Body of pancreas (tissue), 4 donors: ENCODE results near the gene SLC36A1. TPM values are rescaled to one million over a fixed set of nuclear protein-coding genes. Genes with fewer than 3 reads are reported as not detected.

Source experiments
- ATAC-seq: fragments of 150-250 bp; one replicate; pipeline ENCODE4 v1.9.1; 2016
- DNase-seq, 4 donors: peaks; one replicate each; pipeline ENCODE4 v3.0.0-alpha.2; 2019
- H3K27ac ChIP-seq, 4 donors: fragments of 200-600 bp; sonication (generic); 1 replicate in 3 of 4; 2 replicates in 1 of 4; pipeline versions ENCODE4 v1.5.1 to v1.6.1; 2016 to 2019; ENCODE audit warnings: mild to moderate bottlenecking in 1 of 4, mixed read lengths in 1 of 4, moderate library complexity in 1 of 4
- H3K27me3 ChIP-seq, 2 donors: fragments of 200-600 bp; sonication (generic); one replicate each; pipeline ENCODE4 v1.6.0; 2016; ENCODE audit warnings: mild to moderate bottlenecking in 1 of 2
- H3K36me3 ChIP-seq, 2 donors: fragments of 200-600 bp; sonication (generic); replicated peaks in 1 of 2; 2 replicates each; pipeline ENCODE4 v1.5.1; 2016; ENCODE audit warnings: low read depth in 2 of 2; ENCODE audit not compliant: insufficient read depth in 1 of 2
- H3K4me1 ChIP-seq: fragments of 200-600 bp; sonication (generic); one replicate; pipeline ENCODE4 v1.6.0; 2016
- H3K4me3 ChIP-seq, 2 donors: fragments of 200-600 bp; sonication (generic); 1 replicate in 1 of 2; 2 replicates in 1 of 2; pipeline ENCODE4 v1.5.1; 2016 to 2019
- H3K9me3 ChIP-seq, 3 donors: fragments of 200-600 bp; sonication (generic); 1 replicate in 2 of 3; 2 replicates in 1 of 3; pipeline ENCODE4 v1.5.1; 2016
- POLR2A ChIP-seq, 3 donors: fragments of 450-650 bp; IDR thresholded peaks; one replicate each; pipeline ENCODE4 v1.6.1; 2016; ENCODE audit warnings: antibody characterized with exemption in 3 of 3, mild to moderate bottlenecking in 2 of 3
- WGBS, 2 donors: methylation state at CpG; one replicate each; pipeline ENCODE4 v1.1.5; 2017; 5-methylcytosine and 5-hydroxymethylcytosine counted together
- intact Hi-C: fragments of 100-400 bp; cut with DNase I; formaldehyde crosslinking; loops from one replicate; pipeline ENCODE4 v1.15.1; 2023
- total RNA-seq, 2 donors: library from RNA; depleted of rRNA; stranded (reverse); fragments of >200 nt; gene quantifications; one replicate each; pipeline ENCODE4 v1.1.0, GENCODE V29; 2016
- TF ChIP-seq, protein P1 (sequence below), 7 experiments: fragments of 450-650 bp in 4 of 7; fragments of 200-600 bp in 3 of 7; sonication (generic) in 3 of 7; IDR thresholded peaks; one replicate each; pipeline ENCODE4 v1.5.1; 2016 to 2019; ENCODE audit warnings: antibody characterized with exemption in 7 of 7

SLC36A1 gene
- total RNA-seq, 2 donors from 2014 or later = 6.5 to 12.5 TPM

DNA sequence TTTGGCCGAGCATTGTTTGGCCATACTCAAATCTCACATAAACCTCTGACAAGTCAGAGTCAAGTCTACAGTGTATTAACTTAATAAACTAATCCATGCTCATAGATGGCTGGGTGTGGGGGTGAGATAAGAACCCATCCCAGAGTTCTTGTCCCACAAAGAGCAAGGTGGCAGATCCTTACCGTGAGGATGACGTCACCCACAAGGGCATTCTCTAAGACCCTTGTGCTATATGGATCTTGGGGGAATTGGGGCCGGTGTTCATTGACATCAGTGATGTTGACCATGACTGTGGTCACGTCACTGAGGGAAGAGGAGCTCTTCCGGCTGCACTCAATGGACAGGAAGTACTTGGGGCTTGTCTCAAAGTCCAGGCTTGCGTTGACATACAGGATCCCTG is 81.6 kb downstream of the SLC36A1 start:
- Histone ChIP-seq H3K27ac (no peak overlapping the region), H3K36me3 (no peaks in the 10 kb centered on the region), H3K4me1 (no peaks in the 10 kb centered on the region), H3K27me3 (no peaks in the 10 kb centered on the region), H3K4me3 (no peak overlapping the region), H3K9me3 (no peaks in the 10 kb centered on the region)
- intact Hi-C loops = no loop called here
- ATAC-seq (no peak), DNase-seq (no peak)
- WGBS, 2 donors = 82% methylated on average over 7 of the region's 7 CpGs
- TF ChIP-seq POLR2A (IDR thresholded peaks at IDR 0.05) = no peak
- TF ChIP-seq, protein P1, sequence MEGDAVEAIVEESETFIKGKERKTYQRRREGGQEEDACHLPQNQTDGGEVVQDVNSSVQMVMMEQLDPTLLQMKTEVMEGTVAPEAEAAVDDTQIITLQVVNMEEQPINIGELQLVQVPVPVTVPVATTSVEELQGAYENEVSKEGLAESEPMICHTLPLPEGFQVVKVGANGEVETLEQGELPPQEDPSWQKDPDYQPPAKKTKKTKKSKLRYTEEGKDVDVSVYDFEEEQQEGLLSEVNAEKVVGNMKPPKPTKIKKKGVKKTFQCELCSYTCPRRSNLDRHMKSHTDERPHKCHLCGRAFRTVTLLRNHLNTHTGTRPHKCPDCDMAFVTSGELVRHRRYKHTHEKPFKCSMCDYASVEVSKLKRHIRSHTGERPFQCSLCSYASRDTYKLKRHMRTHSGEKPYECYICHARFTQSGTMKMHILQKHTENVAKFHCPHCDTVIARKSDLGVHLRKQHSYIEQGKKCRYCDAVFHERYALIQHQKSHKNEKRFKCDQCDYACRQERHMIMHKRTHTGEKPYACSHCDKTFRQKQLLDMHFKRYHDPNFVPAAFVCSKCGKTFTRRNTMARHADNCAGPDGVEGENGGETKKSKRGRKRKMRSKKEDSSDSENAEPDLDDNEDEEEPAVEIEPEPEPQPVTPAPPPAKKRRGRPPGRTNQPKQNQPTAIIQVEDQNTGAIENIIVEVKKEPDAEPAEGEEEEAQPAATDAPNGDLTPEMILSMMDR (IDR thresholded peaks at IDR 0.05) = no peak

DNA sequence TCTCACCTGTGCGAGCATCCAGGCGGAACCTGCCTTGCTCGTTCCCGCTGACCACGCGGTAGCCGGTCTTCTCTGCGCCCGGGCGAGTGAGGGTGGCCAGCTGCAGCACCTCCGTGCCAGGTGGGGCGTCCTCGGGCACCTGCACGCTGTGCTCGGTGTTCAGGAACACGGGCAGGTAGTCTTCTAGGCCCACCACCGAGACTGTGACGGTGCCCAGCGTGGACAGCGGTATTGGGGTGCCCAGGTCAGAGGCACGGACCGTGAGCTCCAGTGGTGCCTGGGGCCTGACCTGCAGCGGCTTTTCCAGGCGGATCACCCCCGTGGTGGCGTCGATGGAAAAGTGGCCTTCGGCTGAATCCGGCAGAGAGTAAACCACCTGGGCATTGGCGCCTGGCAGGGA is 84.2 kb downstream of the SLC36A1 start:
- Histone ChIP-seq H3K4me3 (no peak overlapping the region), H3K9me3 (no peaks in the 10 kb centered on the region), H3K36me3 (no peaks in the 10 kb centered on the region), H3K27ac (no peak overlapping the region), H3K4me1 (no peaks in the 10 kb centered on the region), H3K27me3 (no peaks in the 10 kb centered on the region)
- TF ChIP-seq, protein P1 (IDR thresholded peaks at IDR 0.05) = no peak
- no peak for TF ChIP-seq POLR2A (IDR thresholded peaks at IDR 0.05)
- ATAC-seq = no peak
- intact Hi-C loops = no loop called here
- DNase-seq = no peak
- 86 to 89% methylated on average over 17 to 19 of the region's 30 CpGs for WGBS, 2 donors

DNA sequence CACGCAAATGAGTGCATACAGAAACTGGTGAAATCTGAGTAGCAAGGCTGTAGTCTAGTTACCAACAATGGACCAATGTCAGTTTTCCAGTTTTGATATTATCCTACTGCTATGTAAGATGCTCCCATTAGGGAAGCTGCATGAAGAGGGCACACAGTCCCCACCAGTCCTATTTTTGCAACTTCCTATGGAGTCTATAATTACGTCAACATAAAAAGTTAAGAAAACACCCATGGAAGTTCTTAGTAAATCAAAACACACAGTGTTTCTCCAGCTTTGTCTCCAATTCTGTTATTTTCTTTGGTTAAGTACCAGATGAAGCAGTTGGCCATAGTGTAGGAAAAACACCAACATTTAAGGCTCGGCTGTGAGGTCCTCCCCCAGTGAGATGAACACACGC is 85.0 kb downstream of the SLC36A1 start:
- Histone ChIP-seq H3K9me3 (no peaks in the 10 kb centered on the region), H3K4me3 (no peak overlapping the region), H3K27me3 (no peaks in the 10 kb centered on the region), H3K36me3 (no peaks in the 10 kb centered on the region), H3K4me1 (no peaks in the 10 kb centered on the region), H3K27ac (no peak overlapping the region)
- ATAC-seq = no peak
- 76 to 88% methylated on average over 4 of the region's 4 CpGs for WGBS, 2 donors
- intact Hi-C loops = no loop called here
- TF ChIP-seq POLR2A (IDR thresholded peaks at IDR 0.05) = no peak
- TF ChIP-seq, protein P1 (IDR thresholded peaks at IDR 0.05) = no peak
- DNase-seq = no peak

DNA sequence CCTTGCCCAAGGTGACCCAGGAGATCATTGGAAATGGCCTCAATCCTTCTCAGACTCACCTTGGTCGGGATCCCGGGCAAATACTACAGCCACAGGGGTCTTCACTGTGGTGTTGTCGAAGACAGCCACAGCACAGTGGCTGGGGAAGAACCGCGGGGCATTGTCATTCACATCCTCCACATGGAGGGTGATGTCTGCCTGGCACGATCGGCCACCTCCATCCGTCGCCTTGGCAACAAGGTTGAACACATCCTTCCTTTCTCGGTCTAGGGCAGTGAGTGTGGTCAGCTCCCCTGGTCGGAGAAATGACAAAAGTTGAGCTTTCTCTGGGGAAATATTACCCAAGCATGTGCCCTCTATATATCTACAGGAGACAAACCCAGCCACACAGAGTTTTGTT is 86.9 kb downstream of the SLC36A1 start:
- Histone ChIP-seq H3K27ac (no peak overlapping the region), H3K4me1 (no peaks in the 10 kb centered on the region), H3K36me3 (no peaks in the 10 kb centered on the region), H3K27me3 (no peaks in the 10 kb centered on the region), H3K9me3 (no peaks in the 10 kb centered on the region), H3K4me3 (no peak overlapping the region)
- 62 to 67% methylated on average over 11 of the region's 11 CpGs for WGBS, 2 donors
- no peak for TF ChIP-seq POLR2A (IDR thresholded peaks at IDR 0.05)
- TF ChIP-seq, protein P1 (IDR thresholded peaks at IDR 0.05) = no peak
- intact Hi-C loops = no loop called here
- no peak for DNase-seq
- ATAC-seq = no peak

DNA sequence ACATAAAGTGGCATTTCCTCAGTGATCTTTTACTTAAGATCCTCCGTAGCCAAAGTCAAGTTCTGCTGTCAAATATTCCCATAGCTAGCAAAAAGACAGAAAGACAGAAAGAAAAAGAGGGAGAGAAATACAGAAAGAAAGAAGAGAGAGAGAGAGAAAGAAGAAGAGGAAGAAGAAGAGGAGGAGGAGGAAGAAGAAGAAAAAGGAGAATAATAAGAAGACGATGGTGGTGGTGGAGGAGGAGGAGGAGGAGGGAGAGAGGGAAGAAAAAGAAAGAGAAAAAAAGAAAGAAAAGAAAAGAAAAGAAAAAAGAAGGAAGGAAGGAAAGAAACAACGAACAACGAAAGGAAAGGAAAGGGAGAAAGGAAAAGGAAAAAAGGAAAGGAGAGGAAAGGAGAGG is 89.6 kb downstream of the SLC36A1 start:
- no peak for DNase-seq
- no peaks in the 10 kb centered on the region for H3K4me1 ChIP-seq
- 82 to 88% methylated on average over 4 of the region's 4 CpGs for WGBS, 2 donors
- TF ChIP-seq, protein P1 (IDR thresholded peaks at IDR 0.05) = no peak
- no peaks in the 10 kb centered on the region for H3K27me3 ChIP-seq
- H3K4me3 ChIP-seq = no peak overlapping the region
- no peak overlapping the region for H3K27ac ChIP-seq
- H3K9me3 ChIP-seq = no peaks in the 10 kb centered on the region
- intact Hi-C loops = no loop called here
- no peak for ATAC-seq
- H3K36me3 ChIP-seq = no peaks in the 10 kb centered on the region
